NCI-H2171 treated with DMSO at 0.1 percent for 48 hours (cell line): ENCODE results near the gene FSTL5.

ENCODE experiments used
- DNase-seq: peaks from one replicate; lab custom pipeline; 2025; lab: John Stamatoyannopoulos, UW

The FSTL5 gene

DNA sequence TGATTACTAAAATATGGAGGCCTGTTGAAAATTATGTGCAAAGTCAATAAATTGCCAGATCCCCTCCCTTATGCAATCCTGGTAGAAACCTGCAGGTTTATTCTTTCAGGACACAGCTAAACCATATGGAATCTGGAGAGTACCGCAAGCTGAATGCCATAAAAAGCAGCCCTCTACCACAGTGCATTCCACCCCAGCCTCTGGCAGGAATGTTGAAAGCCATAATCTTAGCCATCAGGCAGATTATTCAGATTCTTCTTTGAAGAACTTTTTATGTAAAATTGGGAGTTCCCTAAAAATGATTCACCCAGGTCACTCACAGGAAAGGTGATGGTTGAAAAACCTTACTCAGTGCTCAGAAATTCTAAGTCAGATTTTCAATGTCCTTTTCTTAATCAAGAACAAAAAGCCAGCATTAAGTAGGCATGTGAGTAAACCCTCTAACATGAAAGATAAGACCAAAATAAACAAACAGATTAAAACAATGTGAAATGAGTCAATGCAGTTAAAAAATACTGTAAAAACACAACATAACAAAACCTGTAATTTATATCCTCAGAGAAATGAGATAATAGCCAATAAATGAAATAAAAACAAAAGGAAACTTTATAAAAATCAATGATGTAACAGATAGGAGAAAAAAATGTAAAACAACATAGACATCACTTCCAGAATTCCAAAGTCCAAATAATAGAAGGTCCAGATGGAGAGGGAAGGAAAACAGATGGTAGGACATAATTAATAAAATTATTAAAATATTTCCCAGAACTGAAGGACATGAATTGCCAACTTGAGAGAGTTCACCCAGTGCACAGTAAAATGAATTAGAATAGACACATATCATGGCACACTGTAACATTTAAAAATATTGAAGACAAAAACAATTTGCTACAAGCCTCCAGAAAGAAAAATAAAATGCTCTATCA, 226.9 kb downstream of the FSTL5 start:
- no peak for DNase-seq

DNA sequence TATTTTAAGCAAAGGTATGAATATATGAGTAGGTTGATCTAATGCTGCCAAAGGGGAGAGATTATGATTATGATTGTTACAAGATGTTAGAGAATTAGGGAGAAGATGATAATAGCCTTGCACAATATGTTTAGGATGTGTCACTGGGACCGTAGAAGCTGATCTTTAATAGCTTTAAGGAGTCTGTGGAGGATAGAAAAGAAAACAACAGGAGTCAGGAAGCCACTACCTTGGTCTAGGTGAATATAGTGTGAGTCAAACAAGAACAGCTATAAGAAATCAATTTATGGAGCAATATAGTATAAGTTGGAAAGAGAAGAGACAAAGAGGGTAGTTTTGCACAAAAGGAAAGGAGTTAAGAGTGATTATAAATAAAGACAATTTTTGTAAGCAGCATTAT, 232.7 kb downstream of the FSTL5 start:
- no peak for DNase-seq

DNA sequence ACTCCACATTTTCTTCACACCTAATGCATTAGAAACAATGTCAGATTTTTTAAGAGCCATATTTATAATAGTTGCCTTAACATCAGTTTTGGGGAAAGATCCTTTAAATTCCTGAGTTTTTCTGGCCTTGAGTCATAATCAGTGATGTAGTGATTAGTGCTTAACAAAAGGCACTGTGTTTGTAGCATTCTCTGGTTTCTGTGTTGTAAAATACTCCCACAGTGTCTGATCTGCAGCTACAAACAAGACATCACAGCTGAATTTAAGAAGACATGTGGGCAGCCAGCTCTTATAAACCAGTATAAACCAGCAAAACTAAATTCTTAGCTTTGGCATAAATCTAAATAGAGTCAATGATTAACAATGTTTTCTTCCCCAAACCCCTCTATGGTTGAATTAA, 233.8 kb downstream of the FSTL5 start:
- DNase-seq = no peak

DNA sequence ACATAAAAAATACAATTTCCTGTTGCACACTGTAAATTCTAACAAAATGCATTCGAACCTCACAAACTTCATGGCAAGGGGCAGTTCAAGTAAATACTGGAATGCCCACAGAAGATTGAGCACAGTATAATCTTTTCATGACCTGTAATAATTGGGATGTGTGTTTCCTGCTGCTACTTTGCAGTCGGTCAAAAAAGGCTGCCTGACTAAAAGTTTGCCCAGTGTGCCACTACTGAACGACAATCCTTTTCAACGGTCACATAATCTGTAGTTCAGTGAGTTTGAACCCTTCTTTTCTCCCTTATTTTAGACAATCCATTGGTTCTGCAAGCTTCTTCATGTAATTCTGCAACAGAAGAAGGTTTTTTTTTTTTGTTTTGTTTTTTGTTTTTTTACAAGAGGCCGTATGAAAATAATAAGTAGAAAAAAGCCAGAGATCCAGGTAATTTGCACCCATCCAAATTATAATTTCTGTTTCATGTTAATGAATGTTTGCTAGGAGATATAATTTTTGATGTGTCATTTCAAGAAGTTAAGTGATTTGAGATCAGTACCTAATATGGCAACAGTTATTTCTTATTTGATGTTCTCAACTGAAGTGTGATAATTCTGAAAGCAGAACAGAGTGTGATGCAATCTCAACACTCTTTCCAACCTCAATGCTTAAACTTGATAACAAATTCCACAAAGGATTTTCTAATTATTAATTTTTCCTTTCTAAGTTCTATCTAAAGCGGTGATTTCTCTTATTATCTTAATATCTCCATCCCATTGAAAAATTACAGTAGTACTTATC, 237.6 kb downstream of the FSTL5 start:
- DNase-seq = peak; percentile 6

DNA sequence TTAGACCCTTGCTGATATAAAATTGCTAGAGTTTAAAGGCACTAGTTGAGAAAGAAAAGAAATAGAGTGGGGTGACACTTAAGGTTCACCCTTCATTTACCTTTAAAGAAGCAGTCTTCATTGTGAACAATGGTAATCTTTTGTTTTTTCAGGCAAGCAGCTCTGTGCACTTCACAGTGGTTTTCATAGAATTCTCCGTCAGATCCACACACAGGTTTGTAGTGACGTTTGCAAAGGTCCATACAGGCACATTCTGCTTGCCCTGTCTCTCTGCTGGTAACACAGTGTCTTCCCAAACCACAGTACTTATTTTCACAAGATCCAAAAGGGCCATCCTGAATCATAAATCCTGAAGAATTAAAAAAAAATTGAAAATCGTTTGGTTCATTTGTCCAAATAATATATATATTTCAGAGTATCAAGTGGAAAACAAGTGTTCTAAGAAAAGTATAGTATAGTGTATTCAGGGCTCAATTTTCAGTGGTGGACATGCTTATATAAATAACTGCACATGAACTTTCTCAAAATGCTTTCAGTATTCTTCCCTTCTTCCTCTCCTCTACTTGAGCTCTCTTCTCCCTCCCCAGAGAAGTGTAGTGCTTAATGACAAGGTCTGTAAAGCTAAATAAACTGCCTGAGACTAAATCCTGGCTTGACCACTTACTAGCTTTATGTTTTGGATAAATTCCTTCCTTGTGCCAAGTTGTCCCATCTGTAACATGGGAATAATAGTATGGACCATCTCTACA, 243.3 kb downstream of the FSTL5 start:
- no peak for DNase-seq

DNA sequence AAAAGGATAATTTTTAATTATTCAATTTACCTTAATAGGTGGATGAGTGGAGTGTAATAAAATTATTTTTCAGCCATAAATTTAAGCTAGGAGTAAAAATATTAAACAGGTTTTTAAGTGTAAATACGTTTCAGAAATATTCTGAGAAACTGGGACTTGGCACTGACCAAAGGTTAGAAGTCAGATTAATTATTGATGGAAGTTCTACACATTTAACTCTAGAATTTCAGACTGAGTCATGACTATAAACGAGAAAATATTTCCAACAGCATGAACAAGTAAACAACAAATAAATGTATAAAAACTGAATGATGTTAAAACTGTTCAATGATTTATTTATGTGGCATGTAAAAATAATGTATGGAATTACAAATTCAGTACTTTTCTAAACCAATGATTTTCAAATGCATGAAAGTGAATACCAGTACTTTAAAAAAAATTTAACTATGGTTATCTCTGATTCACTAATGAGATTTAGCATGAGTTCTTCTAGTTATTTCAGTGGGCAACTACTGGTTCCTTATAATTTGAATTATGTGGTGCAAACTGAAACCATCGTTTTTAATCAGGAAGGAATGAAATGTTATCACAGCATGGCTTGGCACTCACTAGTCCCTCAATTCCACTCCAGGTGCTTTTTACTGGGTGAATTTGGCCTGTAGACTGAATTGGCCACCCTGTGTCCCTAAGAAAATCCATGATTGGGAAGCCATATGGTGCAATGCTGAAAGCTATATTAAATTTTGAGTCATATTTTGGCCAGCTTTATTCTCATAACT, 244.2 kb downstream of the FSTL5 start:
- no peak for DNase-seq

DNA sequence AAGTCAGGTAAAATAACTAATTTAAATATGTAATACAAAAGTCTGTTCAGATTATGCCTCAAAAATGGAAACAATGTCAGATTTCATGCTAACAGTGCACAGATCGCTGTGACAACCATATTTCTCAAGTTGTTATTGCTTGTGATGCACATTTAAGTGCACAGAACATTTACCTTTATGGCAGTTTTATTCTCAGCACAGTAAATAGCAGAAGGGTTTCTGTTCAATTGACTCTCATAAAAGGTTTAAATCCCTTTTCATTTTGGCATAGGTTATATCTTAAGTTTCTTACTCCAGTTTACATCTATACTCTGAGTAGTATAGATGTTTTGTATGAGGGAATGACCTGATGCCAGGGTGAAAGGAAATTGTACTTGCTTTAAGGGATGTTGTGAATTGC, 247.8 kb downstream of the FSTL5 start:
- no peak for DNase-seq

DNA sequence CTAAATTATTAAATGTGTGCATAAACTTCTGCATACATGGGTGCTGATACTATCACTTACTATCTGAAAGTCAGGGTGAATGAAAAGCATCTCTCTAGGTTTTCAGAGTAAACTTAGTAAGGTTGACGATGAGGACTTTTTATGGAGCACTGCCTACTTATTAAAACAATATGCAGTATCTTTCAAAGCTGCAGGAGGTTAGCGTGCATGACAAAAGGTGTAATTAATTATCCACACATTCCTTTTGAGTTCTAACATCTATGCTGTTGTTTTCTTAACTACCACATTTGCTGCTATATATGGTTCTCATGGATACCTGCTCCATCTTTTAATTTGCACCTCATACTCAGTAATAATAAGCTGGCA, 256.2 kb downstream of the FSTL5 start:
- no peak for DNase-seq

DNA sequence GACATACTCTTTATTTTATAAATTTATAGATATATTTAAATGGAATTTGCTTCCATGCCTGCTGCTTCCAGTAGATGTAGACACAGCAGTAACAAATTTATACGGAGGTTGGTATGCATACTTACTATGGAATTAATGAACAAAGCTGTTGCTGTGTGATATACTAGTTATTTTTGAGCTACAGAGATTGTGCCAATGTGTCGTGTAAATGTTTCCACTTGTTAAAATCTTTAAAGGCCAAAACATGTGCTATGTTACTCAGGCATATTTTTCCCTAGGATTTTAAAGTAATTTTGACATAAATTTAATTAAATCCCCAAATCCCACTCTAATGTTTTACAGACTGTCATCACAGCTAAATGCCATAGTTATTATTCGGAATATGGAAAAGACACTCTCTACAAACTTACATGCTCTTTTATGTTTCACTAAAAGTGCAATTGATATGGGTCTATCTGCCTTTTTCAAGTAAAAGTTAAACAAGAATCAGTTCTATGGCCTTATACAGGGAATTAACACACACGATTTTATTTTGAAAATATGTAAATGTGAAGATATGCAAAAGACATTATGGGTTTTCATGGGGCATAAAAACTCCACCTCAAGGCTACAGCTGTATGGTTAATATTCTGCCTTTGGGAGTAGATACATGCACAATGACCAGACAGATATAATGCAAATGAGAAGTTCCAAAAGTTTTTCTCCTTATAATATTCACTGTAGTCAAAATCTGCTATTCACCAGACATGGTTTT, 256.8 kb downstream of the FSTL5 start:
- DNase-seq = no peak

DNA sequence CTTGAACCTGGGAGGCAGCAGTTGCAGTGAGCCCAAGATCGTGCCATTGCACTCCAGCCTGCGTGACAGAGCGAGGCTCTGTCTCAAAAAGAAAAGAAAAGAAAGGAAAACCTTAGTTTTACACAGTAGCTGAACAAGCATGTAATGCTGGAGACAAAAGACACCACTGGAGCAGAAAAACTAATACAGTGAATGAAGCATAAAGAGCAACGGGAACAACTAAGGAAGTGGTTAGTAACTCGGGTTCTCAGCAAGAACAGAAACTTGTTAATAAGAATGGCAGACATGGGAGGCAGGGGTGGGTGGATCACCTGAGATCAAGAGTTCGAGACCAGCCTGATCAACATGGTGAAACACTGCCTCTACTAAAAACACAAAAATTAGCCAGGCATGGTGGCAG, 263.7 kb downstream of the FSTL5 start:
- no peak for DNase-seq

DNA sequence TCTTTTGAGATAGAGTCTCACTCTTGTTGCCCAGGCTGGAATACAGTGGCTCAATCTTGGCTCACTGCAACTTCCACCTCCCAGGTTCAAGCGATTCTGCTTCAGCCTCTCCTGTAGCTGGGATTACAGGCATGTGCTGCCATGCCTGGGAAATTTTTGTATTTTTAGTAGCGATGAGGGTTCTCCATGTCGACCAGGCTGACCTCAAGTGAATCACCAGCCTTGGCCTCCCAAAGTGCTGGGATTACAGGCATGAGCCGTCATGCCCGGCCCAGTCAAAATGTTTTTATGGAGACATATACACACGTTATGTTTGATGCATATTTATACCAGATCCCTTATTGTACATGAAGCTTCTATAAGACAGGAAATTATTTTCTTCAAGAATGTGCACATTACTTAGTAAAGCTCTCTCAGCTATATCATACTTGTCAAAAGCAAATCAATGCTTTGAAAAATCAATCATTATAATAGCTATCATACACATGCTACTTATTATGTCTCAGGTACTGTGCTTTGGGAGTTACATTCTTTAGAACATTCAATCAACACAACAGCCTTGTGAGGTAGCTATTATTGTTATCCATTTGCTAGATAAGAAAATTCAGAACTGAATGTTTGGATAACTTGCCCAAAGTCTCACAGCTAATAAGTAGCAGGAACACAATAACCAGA, 269.2 kb downstream of the FSTL5 start:
- DNase-seq = no peak

DNA sequence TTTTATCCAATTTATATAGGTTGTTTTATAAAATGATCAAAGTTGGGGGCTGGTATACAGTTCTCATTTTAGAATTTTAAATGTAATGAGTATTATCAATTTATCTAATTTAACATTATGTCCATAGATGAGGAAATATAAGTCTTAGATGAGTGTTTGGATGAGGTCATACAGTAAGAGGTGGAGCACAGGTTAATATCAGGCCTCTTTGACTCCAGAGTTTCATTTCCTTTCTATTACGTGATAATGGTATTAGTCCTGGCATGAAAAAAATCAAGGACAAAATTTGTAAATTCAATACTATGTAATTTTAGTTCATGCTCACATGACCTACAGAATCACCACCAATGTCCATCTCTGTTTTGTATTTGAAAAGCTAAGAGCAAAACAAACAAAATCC, 269.8 kb downstream of the FSTL5 start:
- no peak for DNase-seq

DNA sequence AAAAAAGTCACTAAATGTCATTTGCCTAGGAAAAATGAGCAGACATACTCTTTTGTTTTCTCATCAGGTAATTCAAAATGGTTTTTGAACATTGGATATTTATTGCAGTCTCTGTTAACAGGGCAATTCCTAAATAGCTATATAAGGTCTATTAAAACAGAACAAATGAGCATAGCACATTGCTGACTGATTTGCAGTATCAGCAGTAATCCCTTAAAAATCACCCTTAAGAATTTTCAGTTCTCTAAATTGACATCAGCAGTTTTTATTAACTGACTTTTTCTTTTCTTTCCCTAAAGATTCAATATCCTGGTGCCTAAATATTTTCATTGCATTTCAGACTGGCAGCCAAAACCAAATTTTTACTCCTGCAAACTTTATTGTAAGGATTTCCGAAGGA, 270.2 kb downstream of the FSTL5 start:
- DNase-seq = no peak

DNA sequence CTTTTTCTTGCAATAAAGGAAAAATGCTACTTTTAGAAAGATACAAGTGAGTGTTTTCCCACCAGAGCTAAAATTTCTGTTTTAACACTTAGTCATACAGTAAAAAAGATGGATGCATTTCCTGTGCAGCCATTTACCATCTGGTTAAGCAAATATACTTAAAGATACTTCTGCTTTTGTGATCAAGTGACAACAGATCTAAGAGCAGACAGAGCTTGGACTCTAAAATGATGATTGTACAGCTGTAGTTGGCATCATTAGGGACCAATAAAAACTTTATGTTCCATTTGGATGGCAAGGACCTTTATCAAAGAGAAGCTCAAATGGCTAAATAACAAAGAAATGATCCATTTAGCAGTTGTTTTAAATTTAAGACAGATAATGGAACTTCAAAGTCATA, 270.8 kb downstream of the FSTL5 start:
- no peak for DNase-seq

DNA sequence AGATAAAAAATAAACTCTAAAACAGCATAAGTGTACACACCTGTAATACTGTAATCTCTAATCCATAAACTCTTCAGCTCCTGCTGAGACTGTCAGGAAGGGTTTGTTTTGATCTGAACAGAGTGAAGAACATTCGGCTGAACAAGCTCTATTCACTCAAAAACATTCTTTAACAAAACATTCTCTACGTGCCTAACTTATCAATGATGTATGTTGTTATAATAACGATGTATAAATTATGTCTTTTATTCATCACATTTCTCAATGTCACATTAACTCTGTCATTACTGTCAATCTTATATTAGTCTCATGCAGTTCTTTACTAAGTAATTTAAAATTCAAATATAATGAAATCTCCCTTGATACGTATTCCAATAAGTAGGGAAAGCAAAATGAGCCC, 280.6 kb downstream of the FSTL5 start:
- no peak for DNase-seq

DNA sequence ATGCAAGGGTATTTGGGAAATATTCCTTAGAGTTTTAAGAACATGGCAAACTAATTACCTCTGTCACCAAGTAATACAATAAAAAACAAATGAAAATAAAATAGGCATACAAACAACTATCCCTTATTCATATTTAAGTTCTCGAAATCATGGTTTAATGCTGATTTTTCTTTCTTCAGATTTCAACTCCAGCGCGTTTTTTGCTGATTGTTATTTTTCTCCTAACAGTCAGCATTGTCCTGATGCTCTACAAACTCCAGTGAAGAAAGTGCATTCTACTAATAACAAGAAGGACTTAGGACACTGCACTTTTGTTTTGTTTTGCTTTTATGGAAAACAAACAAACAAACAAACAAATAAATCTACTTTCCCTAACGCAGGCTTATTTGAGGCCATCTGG, 282.4 kb downstream of the FSTL5 start:
- no peak for DNase-seq

DNA sequence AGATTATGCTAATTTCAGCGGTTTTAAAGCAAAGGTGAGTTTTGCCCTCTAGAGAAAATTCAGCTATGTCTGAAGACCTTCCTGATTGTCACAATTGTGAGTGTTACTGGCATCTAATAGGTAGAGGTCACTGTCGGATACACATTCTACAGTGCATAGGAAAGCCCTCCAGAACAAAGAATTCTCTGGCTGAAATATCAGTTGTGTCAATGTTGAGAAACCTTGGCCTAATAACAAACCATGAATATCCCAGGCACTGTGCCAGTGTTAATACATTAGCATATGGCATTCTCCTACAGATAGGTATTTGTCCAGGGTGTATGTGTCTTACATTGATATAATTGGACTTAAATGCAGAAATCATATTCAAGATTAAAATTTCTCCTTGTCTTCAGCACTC, 294.3 kb downstream of the FSTL5 start:
- DNase-seq = peak; percentile 45

DNA sequence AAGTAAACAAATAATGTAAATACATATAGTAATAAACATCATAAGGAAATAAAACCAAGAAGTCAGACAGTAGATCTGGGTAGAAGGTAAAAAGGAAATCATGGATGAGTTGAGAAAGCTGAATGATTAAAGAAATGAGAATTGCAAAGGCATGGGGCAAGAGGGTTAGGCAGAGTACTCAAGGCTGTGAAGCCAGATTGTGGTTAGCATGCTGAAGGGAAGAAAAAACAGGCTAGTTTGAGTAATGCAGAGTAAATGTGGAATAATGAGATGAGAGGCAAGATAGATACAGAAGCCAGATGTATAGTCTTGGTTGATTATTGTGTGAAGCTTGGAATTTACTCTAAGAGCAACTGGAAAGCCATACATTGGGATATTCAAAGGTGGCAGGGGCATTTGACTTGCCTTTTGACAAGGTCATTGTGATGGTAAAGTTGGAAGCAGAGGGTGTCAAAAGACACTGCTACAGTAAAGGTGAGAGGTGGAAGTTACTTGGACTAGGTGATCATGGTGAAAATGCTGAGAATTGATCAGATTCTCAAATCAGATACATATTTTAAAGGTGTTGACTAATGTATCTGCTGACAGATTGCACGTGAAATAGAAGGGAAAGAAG, 307.0 kb downstream of the FSTL5 start:
- DNase-seq = no peak

DNA sequence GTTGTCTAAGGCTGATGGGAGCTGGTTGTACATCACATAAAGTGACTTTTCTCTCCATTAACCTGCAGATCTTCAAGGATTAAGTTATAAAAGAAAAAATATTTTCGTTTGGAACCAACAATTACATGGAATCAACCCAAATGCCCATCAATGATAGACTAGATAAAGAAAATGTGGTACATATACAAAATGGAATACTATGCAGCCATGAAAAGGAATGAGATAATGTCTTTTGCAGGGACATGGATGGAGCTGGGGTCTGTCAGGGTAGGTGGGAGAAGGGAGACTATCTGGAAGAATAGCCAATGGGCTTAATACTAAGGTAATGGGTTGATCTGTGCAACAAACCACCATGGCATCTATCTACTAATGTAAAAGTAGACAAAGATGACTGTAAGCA, 313.2 kb downstream of the FSTL5 start:
- DNase-seq = no peak

DNA sequence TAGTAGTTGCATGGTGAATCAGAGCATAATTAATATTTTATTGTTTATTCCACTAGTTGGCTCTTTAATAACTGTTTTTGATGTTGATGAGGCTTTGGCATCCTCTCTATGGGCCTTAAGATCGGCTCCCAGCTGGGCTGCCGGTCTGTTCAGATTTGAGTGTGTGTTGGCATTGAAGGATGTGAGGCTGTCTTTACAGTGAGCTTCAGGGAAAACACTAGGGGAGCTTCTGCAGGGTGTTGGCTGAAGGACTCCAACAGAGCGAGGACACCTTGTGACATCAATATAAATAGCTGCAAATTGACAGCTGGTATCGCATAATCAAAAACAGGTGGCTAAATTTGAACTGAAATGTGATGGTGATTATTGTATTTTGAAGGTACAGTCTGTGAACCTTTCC, 322.0 kb downstream of the FSTL5 start:
- peak; percentile 66 for DNase-seq
